GM18951 (cell line): Measurements from ENCODE around the gene BNIP3.
A peak's percentile ranks its signal among the peaks of the same experiment; 100 is the strongest.

Experiments used
- POLR2A ChIP-seq: IDR thresholded peaks from 4 replicates; pipeline ENCODE4 v1.6.1; 2011; ENCODE audit warnings: mild to moderate bottlenecking; ENCODE audit not compliant: insufficient read length, insufficient read depth; ENCODE audit errors: extremely low read depth
- in situ Hi-C: fragments of 300-500 bp; cut with MboI; formaldehyde crosslinking; loops from one replicate; pipeline ENCODE4 v1.12.0; 2022; ENCODE audit warnings: low sequenced_read_pairs, mixed read lengths, inconsistent platforms; ENCODE audit not compliant: unreplicated experiment

Gene BNIP3

GRCh38 chr10:131981429-131982184 lies at the start of gene BNIP3:
TSS of gene BNIP3 (minus strand) at chr10:131981923. CDS start at chr10:131981806, 117 bp downstream.
- peak; percentile 86 for TF ChIP-seq POLR2A
- in situ Hi-C loops: no loop called here

- in situ Hi-C loops: no loop called here
- no peak for TF ChIP-seq POLR2A
Observed at GRCh38 chr10:132030898-132031463, 49.3 kb upstream of the BNIP3 start.

DNA sequence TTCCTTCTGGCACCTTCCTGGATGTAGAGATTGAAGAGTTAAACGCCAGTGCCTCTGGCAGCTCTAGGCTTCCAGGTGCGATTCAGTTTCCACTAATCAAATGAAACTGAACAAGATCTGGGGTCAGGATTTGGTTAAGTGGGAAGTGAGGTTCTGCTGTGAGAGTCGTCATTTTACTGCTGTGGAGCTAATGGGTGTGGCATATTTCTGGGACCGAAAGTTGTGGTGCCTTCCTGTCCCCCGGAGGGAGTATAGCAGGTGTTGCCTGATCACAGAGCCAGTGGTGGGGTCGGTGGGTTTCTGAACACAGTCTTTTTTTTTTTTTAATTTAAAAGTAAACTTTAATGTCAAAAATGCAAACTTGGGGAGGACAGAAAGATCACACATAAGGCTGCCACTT lies 47.0 kb upstream of the BNIP3 start:
- in situ Hi-C loops: no loop called here
- no peak for TF ChIP-seq POLR2A

GRCh38 chr10:132027423-132027983 lies 45.8 kb upstream of the BNIP3 start:
- TF ChIP-seq POLR2A: no peak
- in situ Hi-C loops: no loop called here

DNA sequence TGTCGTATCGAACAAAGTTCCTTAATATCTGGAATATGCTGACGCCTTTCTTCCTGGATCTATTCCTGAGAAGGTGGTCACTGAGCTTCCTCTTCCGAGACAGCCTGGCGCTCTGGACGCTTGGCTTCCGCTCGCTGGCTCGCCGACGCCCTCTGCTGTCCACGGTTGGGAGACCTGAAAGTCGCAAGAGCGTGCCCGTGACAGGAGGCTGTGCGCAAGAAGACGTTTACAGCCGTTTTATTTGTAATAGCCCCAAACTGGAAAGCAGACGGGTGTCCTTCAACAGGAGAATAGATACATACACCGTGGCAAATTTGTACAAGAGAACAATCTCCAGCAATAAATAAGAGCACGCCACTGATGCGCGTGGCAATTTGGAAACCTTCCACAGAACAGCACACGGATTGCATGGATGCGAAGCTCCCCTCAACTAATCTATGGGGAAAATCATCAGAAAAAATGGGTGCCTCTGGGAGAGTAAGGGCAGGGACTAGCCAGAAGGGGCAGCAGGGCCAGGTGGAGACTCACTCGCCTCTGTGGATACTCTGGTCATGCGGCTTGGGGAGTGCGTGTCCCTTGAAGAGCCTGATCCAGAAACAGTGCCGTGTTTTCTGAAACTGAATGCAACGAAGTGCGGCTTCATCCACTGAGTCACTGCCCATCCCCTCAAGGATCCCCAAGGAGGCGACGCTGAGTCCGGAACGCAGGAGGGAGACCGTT lies 41.5 kb upstream of the BNIP3 start:
- in situ Hi-C loops: loop anchor here (5.0 kb wide), 1 partner anchor 136 kb away; no protein-coding TSS in a partner anchor

DNA sequence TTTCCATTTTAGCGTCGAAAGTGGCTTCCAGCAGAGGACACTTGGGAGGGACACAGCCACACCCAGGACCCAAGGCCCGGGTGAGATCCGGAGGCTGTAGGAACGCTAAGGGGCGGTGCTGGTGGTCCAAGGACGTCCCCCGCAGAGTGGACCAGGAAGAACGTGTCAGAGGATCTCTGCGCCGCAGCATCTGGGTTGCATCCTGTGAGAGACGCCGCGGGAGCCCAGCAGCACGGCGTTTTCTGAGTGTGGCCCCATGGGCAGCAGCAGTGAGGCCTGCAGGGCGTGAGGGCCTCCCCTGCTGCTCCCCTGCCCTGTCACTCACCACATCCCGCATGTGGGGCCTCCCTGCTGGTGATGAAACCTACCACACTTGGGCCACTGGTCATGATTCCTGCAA lies 40.5 kb upstream of the BNIP3 start:
- no peak for TF ChIP-seq POLR2A
- in situ Hi-C loops: loop anchor here (5.0 kb wide), 1 partner anchor 135 kb away; no protein-coding TSS in a partner anchor

More for the DNA sequence above, 41.5 kb upstream of the BNIP3 start:
- no peak for TF ChIP-seq POLR2A

GRCh38 chr10:132021504-132022143 lies 39.9 kb upstream of the BNIP3 start:
- no peak for TF ChIP-seq POLR2A
- in situ Hi-C loops: loop anchor here (5.0 kb wide), 1 partner anchor 134 kb away; no protein-coding TSS in a partner anchor

- in situ Hi-C loops: loop anchor here (5.0 kb wide), 1 partner anchor 134 kb away; no protein-coding TSS in a partner anchor
- no peak for TF ChIP-seq POLR2A
Observed at GRCh38 chr10:132021046-132021445, 39.3 kb upstream of the BNIP3 start.

DNA sequence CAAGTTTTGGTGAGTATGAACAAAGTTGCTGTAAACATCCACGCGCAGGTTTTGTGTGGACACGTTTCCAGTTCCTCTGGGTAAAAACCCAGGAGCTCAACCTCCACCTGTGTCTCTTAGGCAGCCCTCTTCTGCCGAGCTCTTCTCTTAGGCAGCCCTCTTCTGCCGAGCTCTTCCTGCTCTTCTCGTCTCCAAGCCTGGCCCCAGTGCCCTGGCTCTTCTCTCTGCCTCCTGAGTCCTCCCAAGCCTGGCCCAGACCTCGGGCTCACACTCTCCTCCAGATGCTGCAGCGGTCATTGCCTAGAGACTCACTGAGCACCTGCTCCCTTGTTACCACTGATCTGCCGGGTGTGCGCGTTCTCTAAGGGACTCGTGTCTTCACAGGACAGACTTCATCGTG lies 38.7 kb upstream of the BNIP3 start:
- TF ChIP-seq POLR2A: no peak
- in situ Hi-C loops: loop anchor here (5.0 kb wide), 1 partner anchor 133 kb away; no protein-coding TSS in a partner anchor

- no peak for TF ChIP-seq POLR2A
- in situ Hi-C loops: no loop called here
Observed at GRCh38 chr10:132019366-132019765, 37.6 kb upstream of the BNIP3 start.

GRCh38 chr10:132018446-132018845 lies 36.7 kb upstream of the BNIP3 start:
- in situ Hi-C loops: no loop called here
- TF ChIP-seq POLR2A: no peak

DNA sequence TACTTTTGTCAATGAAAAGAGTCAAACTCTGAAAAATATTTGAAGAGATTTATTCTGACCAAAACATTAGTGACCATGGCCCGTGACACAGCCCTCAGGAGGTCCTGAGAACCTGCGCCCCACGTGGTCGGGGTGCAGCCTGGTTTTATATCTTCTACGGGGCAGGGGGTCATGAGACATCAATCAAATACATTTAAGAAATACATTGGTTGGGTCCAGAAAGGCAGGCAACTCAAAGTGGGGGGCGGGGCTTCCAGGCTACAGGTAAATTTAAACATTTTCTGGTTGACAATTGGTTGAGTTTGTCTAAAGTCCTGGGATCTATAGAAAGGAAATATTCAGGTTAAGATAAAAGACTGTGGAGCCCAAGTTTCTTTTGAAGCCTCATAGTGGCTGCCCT lies 34.8 kb upstream of the BNIP3 start:
- TF ChIP-seq POLR2A: no peak

DNA sequence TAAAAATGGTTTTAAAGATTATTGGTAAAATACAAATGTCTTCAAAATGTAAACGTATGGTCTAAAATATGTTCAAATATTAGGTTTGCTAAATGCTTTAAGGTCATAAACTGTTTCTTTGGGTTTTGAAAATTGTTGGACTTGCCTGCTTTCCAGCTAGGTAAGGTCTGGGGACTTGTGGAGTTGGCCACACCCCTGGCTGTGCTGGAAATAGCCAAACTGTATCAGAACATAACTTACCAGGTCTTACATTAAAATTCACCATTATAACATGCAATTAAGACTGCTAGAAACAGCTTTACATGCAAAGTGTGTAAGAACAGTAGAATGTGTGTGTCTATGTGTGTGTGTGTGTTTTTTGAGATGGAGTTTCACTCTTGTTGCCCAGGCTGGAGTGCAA lies 29.7 kb upstream of the BNIP3 start:
- in situ Hi-C loops: no loop called here
- no peak for TF ChIP-seq POLR2A

More for the DNA sequence above, 34.8 kb upstream of the BNIP3 start:
- in situ Hi-C loops: no loop called here
